Stimulated activated CD4-positive, alpha-beta T cell treated with anti-CD3 and anti-CD28 coated beads, Interleukin-12 subunit alpha, Interleukin-12 subunit beta, amount 100 ng/mL, for 24 hours (primary cell): ENCODE measurements around the gene LRPAP1.
"Not testable (repeated sequence)": the region's sequence is repeated elsewhere in the genome, so short reads cannot be mapped to it uniquely, and the experiment has no call there.

ENCODE experiments used
- DNase-seq, 2 experiments: peaks; one replicate each; pipeline ENCODE4 v3.0.0-alpha.2; 2020; ENCODE audit warnings: low read depth in 2 of 2

LRPAP1 gene

GRCh38 chr4:3461515-3462291 lies 70.5 kb downstream of the LRPAP1 start:
- DNase-seq, result no peak

GRCh38 chr4:3460926-3461325 lies 71.3 kb downstream of the LRPAP1 start:
- no peak for DNase-seq

GRCh38 chr4:3459156-3459555 lies 73.1 kb downstream of the LRPAP1 start:
- not testable (repeated sequence) for DNase-seq

- DNase-seq, result no peak
Observed at GRCh38 chr4:3458371-3458770, 73.9 kb downstream of the LRPAP1 start.

- DNase-seq, result not testable (repeated sequence)
Observed at GRCh38 chr4:3455596-3455995, 76.6 kb downstream of the LRPAP1 start.
